HS-5 (cell line): ENCODE results near the gene CDC16.
"Not testable (repeated sequence)": the region's sequence is repeated elsewhere in the genome, so short reads cannot be mapped to it uniquely, and the experiment has no call there.

ENCODE experiments used
- DNase-seq: peaks from one replicate; pipeline ENCODE4 v3.0.0-alpha.2; 2012; ENCODE audit warnings: low read depth

CDC16 gene

GRCh38 chr13:114227528-114227927 is 7.2 kb upstream of the CDC16 start:
- no peak for DNase-seq

- DNase-seq = no peak
These were observed 6.5 kb upstream of the CDC16 start for GRCh38 chr13:114228176-114228575.

GRCh38 chr13:114229506-114229905 is 5.2 kb upstream of the CDC16 start:
- no peak for DNase-seq

GRCh38 chr13:114230117-114230516 is 4.6 kb upstream of the CDC16 start:
- DNase-seq = no peak

GRCh38 chr13:114230575-114230974 is 4.1 kb upstream of the CDC16 start:
- DNase-seq = no peak

GRCh38 chr13:114231886-114232285 is 2.8 kb upstream of the CDC16 start:
- DNase-seq = no peak

GRCh38 chr13:114234266-114234644 is 442 bp upstream of the CDC16 start:
- no peak for DNase-seq

GRCh38 chr13:114235697-114236096 is 1.0 kb downstream of the CDC16 start:
- no peak for DNase-seq

GRCh38 chr13:114236227-114236626 is 1.5 kb downstream of the CDC16 start:
- DNase-seq = no peak

GRCh38 chr13:114237415-114238112 is 2.9 kb downstream of the CDC16 start:
- DNase-seq = no peak

- no peak for DNase-seq
These were observed 7.2 kb downstream of the CDC16 start for GRCh38 chr13:114241918-114242317.

- DNase-seq = no peak
These were observed 9.3 kb downstream of the CDC16 start for GRCh38 chr13:114243971-114244370.

- no peak for DNase-seq
These were observed 9.9 kb downstream of the CDC16 start for GRCh38 chr13:114244637-114245036.

- no peak for DNase-seq
These were observed 13.3 kb downstream of the CDC16 start for GRCh38 chr13:114248011-114248410.

GRCh38 chr13:114249077-114249476 is 14.4 kb downstream of the CDC16 start:
- no peak for DNase-seq

- DNase-seq = not testable (repeated sequence)
These were observed 17.1 kb downstream of the CDC16 start for GRCh38 chr13:114251639-114252440.

GRCh38 chr13:114256547-114256946 is 21.9 kb downstream of the CDC16 start:
- no peak for DNase-seq

- no peak for DNase-seq
These were observed 22.3 kb downstream of the CDC16 start for GRCh38 chr13:114257014-114257413.

- no peak for DNase-seq
These were observed 23.9 kb downstream of the CDC16 start for GRCh38 chr13:114258589-114258988.

GRCh38 chr13:114259374-114259773 is 24.7 kb downstream of the CDC16 start:
- DNase-seq = no peak

GRCh38 chr13:114259974-114260373 is 25.3 kb downstream of the CDC16 start:
- no peak for DNase-seq

GRCh38 chr13:114260814-114261213 is 26.1 kb downstream of the CDC16 start:
- DNase-seq = no peak

GRCh38 chr13:114261328-114261965 is 26.8 kb downstream of the CDC16 start:
- no peak for DNase-seq
